Gastroesophageal sphincter (tissue), 4 donors: ENCODE measurements around the gene PI16. TPM values are rescaled to one million over a fixed set of nuclear protein-coding genes. Genes with fewer than 3 reads are reported as not detected.

ENCODE experiments used
- ATAC-seq: fragments of 150-250 bp; one replicate; pipeline ENCODE4 v1.9.1; 2016; ENCODE audit warnings: mild to moderate bottlenecking, moderate library complexity
- H3K27ac ChIP-seq, 4 donors: fragments of 200-600 bp; sonication (generic) in 3 of 4; 1 replicate in 3 of 4; 2 replicates in 1 of 4; pipeline ENCODE4 v1.5.1; 2016 to 2019
- H3K27me3 ChIP-seq: fragments of 200-600 bp; sonication (generic); one replicate; pipeline ENCODE4 v1.5.1; 2019
- H3K36me3 ChIP-seq, 2 donors: fragments of 200-600 bp; sonication (generic); one replicate each; pipeline ENCODE4 v1.5.1; 2019; ENCODE audit warnings: control low read depth in 1 of 2
- H3K4me1 ChIP-seq, 3 donors: fragments of 200-600 bp; sonication (generic); 1 replicate in 2 of 3; 2 replicates in 1 of 3; pipeline ENCODE4 v1.5.1; 2016 to 2019; ENCODE audit warnings: control low read depth in 2 of 3
- H3K4me3 ChIP-seq, 2 donors: fragments of 200-600 bp; sonication (generic); one replicate each; pipeline ENCODE4 v1.5.1; 2019; ENCODE audit warnings: mild to moderate bottlenecking in 1 of 2, moderate library complexity in 1 of 2
- H3K9me3 ChIP-seq, 3 donors: fragments of 200-600 bp; sonication (generic); one replicate each; pipeline ENCODE4 v1.5.1; 2017 to 2019; ENCODE audit warnings: control low read depth in 2 of 3
- EP300 ChIP-seq: sonication (generic); formaldehyde crosslinking; IDR thresholded peaks from one replicate; pipeline ENCODE4 v1.6.1; 2017; ENCODE audit warnings: antibody characterized with exemption, mild to moderate bottlenecking
- POLR2A ChIP-seq, 2 donors: fragments of 450-650 bp; IDR thresholded peaks; one replicate each; pipeline ENCODE4 v1.6.1; 2017; ENCODE audit warnings: antibody characterized with exemption in 2 of 2, mild to moderate bottlenecking in 2 of 2, moderate library complexity in 1 of 2
- POLR2AphosphoS5 ChIP-seq: sonication (generic); formaldehyde crosslinking; IDR thresholded peaks from one replicate; pipeline ENCODE4 v1.6.1; 2017; ENCODE audit warnings: antibody characterized with exemption
- WGBS, 2 donors: methylation state at CpG; one replicate each; pipeline ENCODE4 v1.1.5; 2018; ENCODE audit warnings: low coverage in 1 of 2; 5-methylcytosine and 5-hydroxymethylcytosine counted together
- total RNA-seq, 4 donors: library from RNA; depleted of rRNA; stranded (reverse); fragments of >200 nt; gene quantifications; one replicate each; pipeline ENCODE4 v1.1.0, GENCODE V29; 2016
- TF ChIP-seq, protein P1 (sequence below), 4 experiments: fragments of 200-600 bp in 2 of 4; fragments of 450-650 bp in 2 of 4; sonication (generic) in 1 of 4; IDR thresholded peaks; one replicate each; pipeline ENCODE4 v1.5.1; 2017 to 2019; ENCODE audit warnings: antibody characterized with exemption in 4 of 4, mild to moderate bottlenecking in 2 of 4, moderate library complexity in 2 of 4

The PI16 gene
- total RNA-seq, 4 donors from 2014 or later = 21.6 to 53.5 (median 44.9) TPM

DNA sequence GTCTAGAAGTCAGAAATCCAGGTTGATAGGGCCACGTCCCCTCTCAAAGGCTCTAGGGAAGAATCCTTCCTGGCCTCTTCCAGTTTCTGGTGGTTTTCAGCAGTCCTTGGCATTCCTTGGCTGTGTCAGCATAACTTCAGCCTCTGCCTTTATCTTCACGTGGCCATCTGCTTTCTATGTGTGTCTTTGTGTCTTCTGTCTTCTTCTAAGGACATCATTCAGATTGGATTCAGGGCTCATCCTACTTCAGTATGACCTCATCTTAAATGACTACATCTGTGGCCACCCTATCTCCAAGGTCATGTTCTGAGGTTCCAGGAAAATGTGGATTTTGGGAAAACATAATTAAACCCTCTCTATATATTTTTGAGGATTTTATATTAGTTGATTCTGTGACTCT lies 45.8 kb upstream of the PI16 start:
- TF ChIP-seq POLR2A (IDR thresholded peaks at IDR 0.05) = no peak
- TF ChIP-seq POLR2AphosphoS5 = no peak
- TF ChIP-seq EP300 = no peak
- TF ChIP-seq, protein P1, sequence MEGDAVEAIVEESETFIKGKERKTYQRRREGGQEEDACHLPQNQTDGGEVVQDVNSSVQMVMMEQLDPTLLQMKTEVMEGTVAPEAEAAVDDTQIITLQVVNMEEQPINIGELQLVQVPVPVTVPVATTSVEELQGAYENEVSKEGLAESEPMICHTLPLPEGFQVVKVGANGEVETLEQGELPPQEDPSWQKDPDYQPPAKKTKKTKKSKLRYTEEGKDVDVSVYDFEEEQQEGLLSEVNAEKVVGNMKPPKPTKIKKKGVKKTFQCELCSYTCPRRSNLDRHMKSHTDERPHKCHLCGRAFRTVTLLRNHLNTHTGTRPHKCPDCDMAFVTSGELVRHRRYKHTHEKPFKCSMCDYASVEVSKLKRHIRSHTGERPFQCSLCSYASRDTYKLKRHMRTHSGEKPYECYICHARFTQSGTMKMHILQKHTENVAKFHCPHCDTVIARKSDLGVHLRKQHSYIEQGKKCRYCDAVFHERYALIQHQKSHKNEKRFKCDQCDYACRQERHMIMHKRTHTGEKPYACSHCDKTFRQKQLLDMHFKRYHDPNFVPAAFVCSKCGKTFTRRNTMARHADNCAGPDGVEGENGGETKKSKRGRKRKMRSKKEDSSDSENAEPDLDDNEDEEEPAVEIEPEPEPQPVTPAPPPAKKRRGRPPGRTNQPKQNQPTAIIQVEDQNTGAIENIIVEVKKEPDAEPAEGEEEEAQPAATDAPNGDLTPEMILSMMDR (IDR thresholded peaks at IDR 0.05) = no peak
- Histone ChIP-seq H3K4me3 (no peak overlapping the region), H3K9me3 (no peaks in the 10 kb centered on the region), H3K27ac (peak overlapping the region; percentile 43 to 67 (median 57)), H3K27me3 (no peaks in the 10 kb centered on the region), H3K36me3 (peaks cover 0 to 62% of the 10 kb centered on the region in 2 donors), H3K4me1 (peaks cover 19 to 51% (median 25%) of the 10 kb centered on the region in 3 donors)
- ATAC-seq = no peak
- 50 to 71% methylated on average over 2 of the region's 2 CpGs for WGBS, 2 donors

DNA sequence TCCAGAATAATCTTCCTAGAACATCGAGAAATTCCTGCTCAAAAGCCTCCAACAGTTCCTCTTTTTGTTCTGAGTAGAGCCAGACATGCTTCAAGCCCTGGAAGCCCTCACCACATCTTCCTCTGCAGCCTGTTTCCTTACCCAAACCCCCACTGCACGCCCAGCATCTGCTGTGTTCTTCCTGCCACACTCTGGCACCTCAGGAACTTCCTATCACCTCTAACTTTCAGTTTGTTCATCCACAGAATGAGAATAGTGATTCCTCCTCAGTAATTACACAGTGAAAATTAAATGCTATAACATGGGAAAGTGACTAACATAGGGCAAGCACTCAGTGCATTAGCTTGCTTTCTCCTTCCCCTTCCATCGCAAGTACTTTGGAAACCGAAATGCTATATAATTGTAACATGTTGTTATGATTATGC lies 42.5 kb upstream of the PI16 start:
- H3K27me3 ChIP-seq = no peaks in the 10 kb centered on the region
- H3K4me1 ChIP-seq = peaks cover 4 to 29% (median 14%) of the 10 kb centered on the region in 3 donors
- TF ChIP-seq POLR2AphosphoS5 (no peak), POLR2A (IDR thresholded peaks at IDR 0.05) (no peak), EP300 (no peak)
- TF ChIP-seq, protein P1 (IDR thresholded peaks at IDR 0.05) = no peak
- peaks cover 0 to 73% of the 10 kb centered on the region in 2 donors for H3K36me3 ChIP-seq
- ATAC-seq = no peak
- H3K9me3 ChIP-seq = no peaks in the 10 kb centered on the region
- H3K4me3 ChIP-seq = no peak overlapping the region
- H3K27ac ChIP-seq = no peak overlapping the region
- WGBS, 2 donors = 56 to 76% methylated on average over 3 to 4 of the region's 4 CpGs

DNA sequence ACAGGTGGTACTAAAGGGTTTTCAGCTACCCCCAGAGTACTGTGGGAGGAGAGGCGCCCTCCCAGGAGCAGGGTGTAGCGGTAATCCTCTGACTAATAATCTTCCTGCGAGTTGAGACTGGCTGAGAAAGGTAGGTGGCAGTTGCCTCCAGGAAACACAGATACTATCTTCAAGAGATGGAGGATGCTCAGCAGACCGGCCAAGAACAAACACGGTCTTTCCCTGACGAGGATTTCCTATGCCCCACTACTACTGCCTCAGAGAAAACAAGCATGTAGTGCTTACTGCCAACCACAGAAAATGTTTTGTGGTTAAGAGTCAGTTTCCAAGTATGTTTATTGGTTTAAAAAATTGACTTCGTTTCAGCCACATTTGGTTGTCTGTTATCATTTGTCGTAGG lies 42.0 kb upstream of the PI16 start:
- H3K4me1 ChIP-seq = peaks cover 0 to 29% (median 11%) of the 10 kb centered on the region in 3 donors
- TF ChIP-seq, protein P1 (IDR thresholded peaks at IDR 0.05) = no peak
- TF ChIP-seq EP300 (no peak), POLR2AphosphoS5 (no peak), POLR2A (IDR thresholded peaks at IDR 0.05) (no peak)
- WGBS, 2 donors = 59 to 90% methylated on average over 2 to 8 of the region's 8 CpGs
- H3K27me3 ChIP-seq = no peaks in the 10 kb centered on the region
- ATAC-seq = no peak
- no peaks in the 10 kb centered on the region for H3K9me3 ChIP-seq
- no peak overlapping the region for H3K4me3 ChIP-seq
- H3K36me3 ChIP-seq = peaks cover 0 to 79% of the 10 kb centered on the region in 2 donors
- H3K27ac ChIP-seq = no peak overlapping the region

DNA sequence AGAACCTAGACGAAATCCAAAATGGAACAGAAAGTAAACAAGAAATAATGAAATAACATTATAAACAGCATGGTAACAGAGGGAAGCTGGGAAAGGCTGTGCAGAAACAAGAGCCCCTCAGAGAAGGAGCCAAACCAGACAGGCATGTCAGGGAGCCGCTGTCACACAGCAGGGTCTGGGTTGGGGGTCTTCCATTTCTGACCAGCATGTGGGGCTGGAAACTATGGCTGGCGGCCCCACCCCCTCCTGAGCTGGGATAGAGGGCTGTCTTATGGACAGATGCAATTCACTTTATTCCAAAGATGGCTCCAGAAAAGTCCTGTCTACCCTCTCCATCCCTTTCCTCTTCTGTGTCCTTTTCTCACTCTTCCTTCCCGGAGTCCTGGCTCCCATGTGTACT lies 41.5 kb upstream of the PI16 start:
- WGBS, 2 donors = 85% methylated on average over 4 of the region's 4 CpGs; no CpG with 5 or more reads in 1 of the 2 donors
- no peak for TF ChIP-seq POLR2A (IDR thresholded peaks at IDR 0.05)
- TF ChIP-seq, protein P1 (IDR thresholded peaks at IDR 0.05) = no peak
- H3K36me3 ChIP-seq = peaks cover 0 to 84% of the 10 kb centered on the region in 2 donors
- no peaks in the 10 kb centered on the region for H3K27me3 ChIP-seq
- H3K27ac ChIP-seq = no peak overlapping the region
- H3K4me1 ChIP-seq = peaks cover 0 to 29% (median 6%) of the 10 kb centered on the region in 3 donors
- ATAC-seq = no peak
- H3K9me3 ChIP-seq = no peaks in the 10 kb centered on the region
- H3K4me3 ChIP-seq = no peak overlapping the region

DNA sequence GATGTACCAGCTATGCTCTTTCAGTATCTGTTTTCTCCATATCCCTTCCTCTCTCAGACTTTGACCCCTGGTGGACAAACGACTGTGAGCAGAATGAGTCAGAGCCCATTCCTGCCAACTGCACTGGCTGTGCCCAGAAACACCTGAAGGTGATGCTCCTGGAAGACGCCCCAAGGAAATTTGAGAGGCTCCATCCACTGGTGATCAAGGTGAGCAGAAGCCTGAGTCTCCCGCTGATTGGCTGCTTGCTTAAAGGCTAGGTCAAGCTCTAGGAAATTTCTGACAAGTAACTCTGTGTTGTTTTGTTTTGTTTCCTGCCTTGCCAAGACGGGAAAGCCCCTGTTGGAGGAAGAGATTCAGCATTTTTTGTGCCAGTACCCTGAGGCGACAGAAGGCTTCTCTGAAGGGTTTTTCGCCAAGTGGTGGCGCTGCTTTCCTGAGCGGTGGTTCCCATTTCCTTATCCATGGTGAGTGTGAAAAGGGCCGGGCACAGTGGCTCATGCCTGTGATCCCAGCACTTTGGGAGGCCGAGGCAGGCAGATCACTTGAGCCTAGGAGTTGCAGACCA lies 40.2 kb upstream of the PI16 start:
- ATAC-seq = no peak
- H3K4me1 ChIP-seq = peaks cover 0 to 33% (median 13%) of the 10 kb centered on the region in 3 donors
- H3K27ac ChIP-seq = no peak overlapping the region
- H3K36me3 ChIP-seq = peaks cover 0 to 91% of the 10 kb centered on the region in 2 donors
- H3K27me3 ChIP-seq = no peaks in the 10 kb centered on the region
- H3K9me3 ChIP-seq = no peaks in the 10 kb centered on the region
- WGBS, 2 donors = 50 to 62% methylated on average over 3 to 6 of the region's 10 CpGs
- TF ChIP-seq EP300 = no peak
- TF ChIP-seq, protein P1 (IDR thresholded peaks at IDR 0.05) = no peak
- TF ChIP-seq POLR2AphosphoS5 = no peak
- TF ChIP-seq POLR2A (IDR thresholded peaks at IDR 0.05) = no peak
- H3K4me3 ChIP-seq = no peak overlapping the region
